GM12873 (cell line): ENCODE results near the gene TMEM26.

ENCODE experiments used
- CTCF ChIP-seq: IDR thresholded peaks from 2 replicates; pipeline ENCODE4 v1.5.1; 2012; ENCODE audit warnings: low read depth, mild to moderate bottlenecking, moderate library complexity, low read length, control low read depth; ENCODE audit not compliant: insufficient read depth; ENCODE audit errors: missing control alignments

Gene TMEM26

GRCh38 chr10:61409157-61409556 is 44.0 kb downstream of the TMEM26 start:
- no peak for TF ChIP-seq CTCF

- no peak for TF ChIP-seq CTCF
These were observed 45.1 kb downstream of the TMEM26 start for GRCh38 chr10:61408105-61408504.

- no peak for TF ChIP-seq CTCF
These were observed 46.4 kb downstream of the TMEM26 start for GRCh38 chr10:61406736-61407135.

GRCh38 chr10:61406242-61406641 is 46.9 kb downstream of the TMEM26 start:
- no peak for TF ChIP-seq CTCF

GRCh38 chr10:61404751-61405150 is 48.4 kb downstream of the TMEM26 start:
- no peak for TF ChIP-seq CTCF

GRCh38 chr10:61400524-61400923 is 52.7 kb downstream of the TMEM26 start:
- no peak for TF ChIP-seq CTCF

GRCh38 chr10:61399406-61399805 is 53.8 kb downstream of the TMEM26 start:
- no peak for TF ChIP-seq CTCF
